Measurements from ENCODE around the gene OR2G2. TPM values are rescaled to one million over a fixed set of nuclear protein-coding genes. Genes with fewer than 3 reads are reported as not detected.

Gene OR2G2, protein sequence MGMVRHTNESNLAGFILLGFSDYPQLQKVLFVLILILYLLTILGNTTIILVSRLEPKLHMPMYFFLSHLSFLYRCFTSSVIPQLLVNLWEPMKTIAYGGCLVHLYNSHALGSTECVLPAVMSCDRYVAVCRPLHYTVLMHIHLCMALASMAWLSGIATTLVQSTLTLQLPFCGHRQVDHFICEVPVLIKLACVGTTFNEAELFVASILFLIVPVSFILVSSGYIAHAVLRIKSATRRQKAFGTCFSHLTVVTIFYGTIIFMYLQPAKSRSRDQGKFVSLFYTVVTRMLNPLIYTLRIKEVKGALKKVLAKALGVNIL
- polyA plus RNA-seq, result not detected

- no peak within 1 kb of the TSS for H3K4me3 ChIP-seq (ENCODE audit: low read depth in 1 of 2, low read length in 2 of 2)
- no peaks in the 10 kb centered on the region for H3K36me3 ChIP-seq (ENCODE audit: control insufficient read depth in 2 of 2, insufficient read depth in 2 of 2, low read length in 1 of 2)
- no peak within 1 kb of the TSS for H3K27ac ChIP-seq (ENCODE audit: low read depth in 2 of 2, low read length in 1 of 2)
- no peaks in the 10 kb centered on the region for H3K4me1 ChIP-seq (ENCODE audit: control insufficient read depth in 2 of 2, insufficient read depth in 2 of 2, low read length in 1 of 2)
- peaks cover 3 to 4% of the 10 kb centered on the region in 2 donors for H3K9me3 ChIP-seq (ENCODE audit: control insufficient read depth in 2 of 2, insufficient read depth in 1 of 2, low read depth in 1 of 2, low read length in 1 of 2)
- WGBS, 2 donors, result 87 to 92% methylated on average over 2 of the region's 2 CpGs
- H3K27me3 ChIP-seq (ENCODE audit: control insufficient read depth in 1 of 2, insufficient read depth in 2 of 2, low read length in 2 of 2), result no peaks in the 10 kb centered on the region
Measured at GRCh38 chr1:247588060-247588459, at the start of gene OR2G2. Gene OR2G2, plus strand, starts transcription at chr1:247588360. Its CDS starts 0 bp downstream, at chr1:247588360.

GRCh38 chr1:247538561-247538960, 49.6 kb upstream of the OR2G2 start:
- Histone ChIP-seq H3K36me3 (ENCODE audit: control insufficient read depth in 2 of 2, insufficient read depth in 2 of 2, low read length in 1 of 2) (no peaks in the 10 kb centered on the region), H3K9me3 (ENCODE audit: control insufficient read depth in 2 of 2, insufficient read depth in 1 of 2, low read depth in 1 of 2, low read length in 1 of 2) (peaks cover 0 to 2% of the 10 kb centered on the region in 2 donors), H3K4me3 (ENCODE audit: low read depth in 1 of 2, low read length in 2 of 2) (no peak overlapping the region), H3K4me1 (ENCODE audit: control insufficient read depth in 2 of 2, insufficient read depth in 2 of 2, low read length in 1 of 2) (no peaks in the 10 kb centered on the region), H3K27me3 (ENCODE audit: control insufficient read depth in 1 of 2, insufficient read depth in 2 of 2, low read length in 2 of 2) (no peaks in the 10 kb centered on the region), H3K27ac (ENCODE audit: low read depth in 2 of 2, low read length in 1 of 2) (no peak overlapping the region)
- WGBS, 2 donors, result 72 to 80% methylated on average over 5 of the region's 5 CpGs

DNA sequence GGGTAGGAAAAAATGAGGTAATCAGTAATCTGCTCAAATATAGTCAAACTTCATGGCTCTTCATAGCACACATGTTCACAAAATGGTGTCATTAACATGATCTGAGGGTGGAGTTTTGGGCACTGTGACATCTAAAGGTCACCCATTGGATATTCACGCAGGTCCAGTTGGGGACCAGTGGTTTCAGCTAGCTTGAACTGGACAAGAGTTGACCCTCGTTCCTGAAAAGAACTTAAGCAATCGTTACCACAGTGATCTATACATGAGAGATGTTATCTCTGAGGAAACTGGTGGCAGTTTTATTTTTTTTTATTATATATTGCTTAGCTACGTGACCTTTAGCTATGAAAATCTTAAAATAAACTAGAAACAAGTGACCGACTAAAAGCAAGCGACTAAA, 48.9 kb upstream of the OR2G2 start:
- H3K36me3 ChIP-seq (ENCODE audit: control insufficient read depth in 2 of 2, insufficient read depth in 2 of 2, low read length in 1 of 2), result no peaks in the 10 kb centered on the region
- no peak overlapping the region for H3K27ac ChIP-seq (ENCODE audit: low read depth in 2 of 2, low read length in 1 of 2)
- 76 to 77% methylated on average over 6 of the region's 6 CpGs for WGBS, 2 donors
- H3K9me3 ChIP-seq (ENCODE audit: control insufficient read depth in 2 of 2, insufficient read depth in 1 of 2, low read depth in 1 of 2, low read length in 1 of 2), result peaks cover 0 to 2% of the 10 kb centered on the region in 2 donors
- H3K4me1 ChIP-seq (ENCODE audit: control insufficient read depth in 2 of 2, insufficient read depth in 2 of 2, low read length in 1 of 2), result no peaks in the 10 kb centered on the region
- peaks cover 0 to under 1% of the 10 kb centered on the region in 2 donors for H3K27me3 ChIP-seq (ENCODE audit: control insufficient read depth in 1 of 2, insufficient read depth in 2 of 2, low read length in 2 of 2)
- no peak overlapping the region for H3K4me3 ChIP-seq (ENCODE audit: low read depth in 1 of 2, low read length in 2 of 2)

GRCh38 chr1:247540581-247540980, 47.6 kb upstream of the OR2G2 start:
- Histone ChIP-seq H3K36me3 (ENCODE audit: control insufficient read depth in 2 of 2, insufficient read depth in 2 of 2, low read length in 1 of 2) (no peaks in the 10 kb centered on the region), H3K4me1 (ENCODE audit: control insufficient read depth in 2 of 2, insufficient read depth in 2 of 2, low read length in 1 of 2) (no peaks in the 10 kb centered on the region), H3K27me3 (ENCODE audit: control insufficient read depth in 1 of 2, insufficient read depth in 2 of 2, low read length in 2 of 2) (peaks cover 0 to 3% of the 10 kb centered on the region in 2 donors), H3K27ac (ENCODE audit: low read depth in 2 of 2, low read length in 1 of 2) (no peak overlapping the region), H3K4me3 (ENCODE audit: low read depth in 1 of 2, low read length in 2 of 2) (no peak overlapping the region), H3K9me3 (ENCODE audit: control insufficient read depth in 2 of 2, insufficient read depth in 1 of 2, low read depth in 1 of 2, low read length in 1 of 2) (peaks cover 0 to 2% of the 10 kb centered on the region in 2 donors)
- WGBS, 2 donors, result 34 to 38% methylated on average over 7 of the region's 7 CpGs

DNA sequence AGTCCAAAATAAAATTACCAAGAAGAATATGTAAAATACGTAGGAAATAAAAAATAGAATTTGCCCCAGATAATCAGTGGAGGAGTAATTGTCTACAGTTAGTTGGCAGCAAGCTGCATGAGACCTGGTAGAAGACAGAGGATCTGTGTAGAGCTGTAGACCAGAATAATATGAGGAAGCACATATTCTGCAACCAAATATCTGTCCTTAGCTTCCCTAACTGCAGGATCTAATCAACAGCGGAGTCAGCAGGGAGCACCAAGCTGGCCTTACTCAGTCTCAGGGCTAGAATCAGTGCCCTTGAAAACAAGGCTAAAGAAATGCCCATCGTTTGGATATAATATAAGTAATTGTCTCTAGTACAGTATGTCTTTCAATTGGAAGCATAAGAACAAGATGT, 45.3 kb upstream of the OR2G2 start:
- H3K27ac ChIP-seq (ENCODE audit: low read depth in 2 of 2, low read length in 1 of 2), result no peak overlapping the region
- WGBS, 2 donors, result 65 to 70% methylated on average over 3 of the region's 3 CpGs
- H3K36me3 ChIP-seq (ENCODE audit: control insufficient read depth in 2 of 2, insufficient read depth in 2 of 2, low read length in 1 of 2), result no peaks in the 10 kb centered on the region
- peaks cover 0 to 2% of the 10 kb centered on the region in 2 donors for H3K9me3 ChIP-seq (ENCODE audit: control insufficient read depth in 2 of 2, insufficient read depth in 1 of 2, low read depth in 1 of 2, low read length in 1 of 2)
- no peaks in the 10 kb centered on the region for H3K4me1 ChIP-seq (ENCODE audit: control insufficient read depth in 2 of 2, insufficient read depth in 2 of 2, low read length in 1 of 2)
- H3K4me3 ChIP-seq (ENCODE audit: low read depth in 1 of 2, low read length in 2 of 2), result no peak overlapping the region
- H3K27me3 ChIP-seq (ENCODE audit: control insufficient read depth in 1 of 2, insufficient read depth in 2 of 2, low read length in 2 of 2), result peaks cover 0 to 3% of the 10 kb centered on the region in 2 donors

GRCh38 chr1:247548092-247548491, 40.1 kb upstream of the OR2G2 start:
- peaks cover 0 to 3% of the 10 kb centered on the region in 2 donors for H3K27me3 ChIP-seq (ENCODE audit: control insufficient read depth in 1 of 2, insufficient read depth in 2 of 2, low read length in 2 of 2)
- H3K4me3 ChIP-seq (ENCODE audit: low read depth in 1 of 2, low read length in 2 of 2), result no peak overlapping the region
- 59 to 69% methylated on average over 5 of the region's 5 CpGs for WGBS, 2 donors
- no peaks in the 10 kb centered on the region for H3K4me1 ChIP-seq (ENCODE audit: control insufficient read depth in 2 of 2, insufficient read depth in 2 of 2, low read length in 1 of 2)
- H3K9me3 ChIP-seq (ENCODE audit: control insufficient read depth in 2 of 2, insufficient read depth in 1 of 2, low read depth in 1 of 2, low read length in 1 of 2), result peaks cover 3 to 4% of the 10 kb centered on the region in 2 donors
- H3K27ac ChIP-seq (ENCODE audit: low read depth in 2 of 2, low read length in 1 of 2), result no peak overlapping the region
- peaks cover 0 to 2% of the 10 kb centered on the region in 2 donors for H3K36me3 ChIP-seq (ENCODE audit: control insufficient read depth in 2 of 2, insufficient read depth in 2 of 2, low read length in 1 of 2)

DNA sequence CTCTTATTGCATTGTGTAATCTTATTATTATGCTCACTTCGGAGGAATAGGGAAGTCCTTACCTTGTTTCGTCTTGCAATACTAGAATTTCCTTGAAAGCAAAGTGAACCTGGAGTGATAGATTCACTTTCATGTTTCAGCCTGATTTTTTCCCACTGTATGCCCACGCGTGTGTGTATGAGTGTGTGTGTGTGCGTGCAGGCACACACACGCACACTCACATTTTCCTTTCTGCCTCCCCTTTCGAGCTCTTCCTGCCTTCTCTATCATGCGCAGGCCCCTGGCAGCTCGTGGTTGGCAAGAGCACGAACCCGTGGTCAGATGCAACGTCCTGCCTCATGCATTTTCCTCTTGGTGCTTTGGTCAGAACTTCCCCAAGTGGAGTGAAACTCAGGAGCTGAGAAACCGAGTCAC, 39.4 kb upstream of the OR2G2 start, which contains the start of gene GCSAML:
Gene GCSAML (plus strand): TSS at position 366 of the 414 bp plus-strand sequence. CDS start 58 bp downstream, outside the sequence.
- WGBS, 2 donors, result 69 to 72% methylated on average over 13 of the region's 13 CpGs
- Histone ChIP-seq H3K27me3 (ENCODE audit: control insufficient read depth in 1 of 2, insufficient read depth in 2 of 2, low read length in 2 of 2) (peaks cover 0 to 3% of the 10 kb centered on the region in 2 donors), H3K4me1 (ENCODE audit: control insufficient read depth in 2 of 2, insufficient read depth in 2 of 2, low read length in 1 of 2) (no peaks in the 10 kb centered on the region), H3K9me3 (ENCODE audit: control insufficient read depth in 2 of 2, insufficient read depth in 1 of 2, low read depth in 1 of 2, low read length in 1 of 2) (peaks cover 3 to 4% of the 10 kb centered on the region in 2 donors), H3K36me3 (ENCODE audit: control insufficient read depth in 2 of 2, insufficient read depth in 2 of 2, low read length in 1 of 2) (peaks cover 0 to 2% of the 10 kb centered on the region in 2 donors), H3K4me3 (ENCODE audit: low read depth in 1 of 2, low read length in 2 of 2) (no peak within 1 kb of the TSS), H3K27ac (ENCODE audit: low read depth in 2 of 2, low read length in 1 of 2) (no peak within 1 kb of the TSS)

DNA sequence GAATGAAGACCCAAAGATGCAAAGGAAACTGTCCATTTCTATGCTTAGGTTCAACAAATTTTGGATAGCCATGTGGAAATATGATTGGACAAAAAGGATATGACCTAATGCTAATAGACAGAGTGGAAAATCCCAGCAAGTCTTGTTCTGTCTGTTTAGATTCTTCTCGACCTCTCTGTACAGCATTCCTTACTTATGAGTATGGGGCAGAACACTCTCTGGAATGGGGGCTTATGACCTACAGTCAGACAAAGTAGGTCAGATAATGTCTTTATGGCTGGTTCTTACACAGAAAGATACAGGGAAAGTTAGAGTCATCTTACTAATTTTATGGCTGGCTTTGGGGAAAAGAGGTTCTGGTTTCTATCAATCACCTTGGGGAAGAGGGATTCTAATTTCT, 36.4 kb upstream of the OR2G2 start:
- Histone ChIP-seq H3K36me3 (ENCODE audit: control insufficient read depth in 2 of 2, insufficient read depth in 2 of 2, low read length in 1 of 2) (peaks cover 0 to 2% of the 10 kb centered on the region in 2 donors), H3K4me1 (ENCODE audit: control insufficient read depth in 2 of 2, insufficient read depth in 2 of 2, low read length in 1 of 2) (no peaks in the 10 kb centered on the region), H3K9me3 (ENCODE audit: control insufficient read depth in 2 of 2, insufficient read depth in 1 of 2, low read depth in 1 of 2, low read length in 1 of 2) (peaks cover 3 to 4% of the 10 kb centered on the region in 2 donors), H3K4me3 (ENCODE audit: low read depth in 1 of 2, low read length in 2 of 2) (no peak overlapping the region), H3K27me3 (ENCODE audit: control insufficient read depth in 1 of 2, insufficient read depth in 2 of 2, low read length in 2 of 2) (no peaks in the 10 kb centered on the region), H3K27ac (ENCODE audit: low read depth in 2 of 2, low read length in 1 of 2) (no peak overlapping the region)
- WGBS, 2 donors, result 44 to 46% methylated on average over 1 of the region's 1 CpG

DNA sequence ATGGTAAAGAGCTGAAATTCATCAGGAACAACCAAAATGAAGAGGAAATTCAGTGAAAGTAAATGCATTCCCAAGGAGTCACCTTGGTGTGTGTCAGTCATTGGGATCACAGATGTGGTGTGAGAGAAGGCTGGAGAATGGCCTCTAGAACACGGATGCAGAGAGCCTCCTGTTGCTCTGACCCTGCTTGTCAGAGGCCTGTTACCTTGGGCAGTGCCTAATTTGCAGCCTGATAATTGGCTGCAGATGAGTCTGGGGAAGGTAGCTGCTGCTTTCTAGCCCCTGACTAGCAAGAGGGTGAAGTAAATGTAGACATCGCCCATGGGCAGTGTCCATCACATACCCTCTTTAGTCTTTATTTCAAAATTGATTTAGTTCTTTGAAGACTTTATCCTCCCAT, 35.9 kb upstream of the OR2G2 start:
- WGBS, 2 donors, result 54 to 61% methylated on average over 2 of the region's 2 CpGs
- no peaks in the 10 kb centered on the region for H3K4me1 ChIP-seq (ENCODE audit: control insufficient read depth in 2 of 2, insufficient read depth in 2 of 2, low read length in 1 of 2)

More for the DNA sequence above, 35.9 kb upstream of the OR2G2 start:
- H3K9me3 ChIP-seq (ENCODE audit: control insufficient read depth in 2 of 2, insufficient read depth in 1 of 2, low read depth in 1 of 2, low read length in 1 of 2), result peaks cover 3 to 4% of the 10 kb centered on the region in 2 donors
- H3K27ac ChIP-seq (ENCODE audit: low read depth in 2 of 2, low read length in 1 of 2), result no peak overlapping the region
- H3K4me3 ChIP-seq (ENCODE audit: low read depth in 1 of 2, low read length in 2 of 2), result no peak overlapping the region
- peaks cover 0 to 2% of the 10 kb centered on the region in 2 donors for H3K36me3 ChIP-seq (ENCODE audit: control insufficient read depth in 2 of 2, insufficient read depth in 2 of 2, low read length in 1 of 2)
- H3K27me3 ChIP-seq (ENCODE audit: control insufficient read depth in 1 of 2, insufficient read depth in 2 of 2, low read length in 2 of 2), result no peaks in the 10 kb centered on the region
